Subcutaneous abdominal adipose tissue (tissue), 5 donors: Measurements from ENCODE around the gene PAX1.
A peak's percentile ranks its signal among the peaks of the same experiment; 100 is the strongest.

Experiments used
- H3K27ac ChIP-seq: one replicate; pipeline ENCODE4 v1.7.0; 2013; ENCODE audit warnings: low read depth, mild to moderate bottlenecking, inconsistent platforms, low read length, moderate library complexity
- H3K27me3 ChIP-seq, 5 donors: one replicate each; pipeline ENCODE4 v1.7.0; 2013; ENCODE audit warnings: low read length in 5 of 5, inconsistent platforms in 1 of 5; ENCODE audit not compliant: control insufficient read depth in 5 of 5, insufficient read depth in 4 of 5
- H3K36me3 ChIP-seq, 5 donors: one replicate each; pipeline ENCODE4 v1.7.0; 2013; ENCODE audit warnings: low read length in 5 of 5; ENCODE audit not compliant: control insufficient read depth in 5 of 5, insufficient read depth in 5 of 5
- H3K4me1 ChIP-seq, 5 donors: one replicate each; pipeline ENCODE4 v1.7.0; 2013; ENCODE audit warnings: low read length in 5 of 5, mild to moderate bottlenecking in 3 of 5, moderate library complexity in 1 of 5; ENCODE audit not compliant: control insufficient read depth in 5 of 5, insufficient read depth in 5 of 5
- H3K4me3 ChIP-seq, 5 donors: one replicate each; pipeline ENCODE4 v1.7.0; 2013; ENCODE audit warnings: low read length in 5 of 5, low read depth in 1 of 5
- H3K9ac ChIP-seq, 5 donors: one replicate each; pipeline ENCODE4 v1.7.0; 2013; ENCODE audit warnings: low read length in 5 of 5, mild to moderate bottlenecking in 4 of 5, moderate library complexity in 3 of 5
- H3K9me3 ChIP-seq, 5 donors: one replicate each; pipeline ENCODE4 v1.7.0; 2013; ENCODE audit warnings: low read length in 5 of 5; ENCODE audit not compliant: control insufficient read depth in 5 of 5
- donor health status: healthy.
- donor health status: healthy.
- donor health status: healthy.
- donor health status: healthy.
- donor health status: healthy.

Gene PAX1

DNA sequence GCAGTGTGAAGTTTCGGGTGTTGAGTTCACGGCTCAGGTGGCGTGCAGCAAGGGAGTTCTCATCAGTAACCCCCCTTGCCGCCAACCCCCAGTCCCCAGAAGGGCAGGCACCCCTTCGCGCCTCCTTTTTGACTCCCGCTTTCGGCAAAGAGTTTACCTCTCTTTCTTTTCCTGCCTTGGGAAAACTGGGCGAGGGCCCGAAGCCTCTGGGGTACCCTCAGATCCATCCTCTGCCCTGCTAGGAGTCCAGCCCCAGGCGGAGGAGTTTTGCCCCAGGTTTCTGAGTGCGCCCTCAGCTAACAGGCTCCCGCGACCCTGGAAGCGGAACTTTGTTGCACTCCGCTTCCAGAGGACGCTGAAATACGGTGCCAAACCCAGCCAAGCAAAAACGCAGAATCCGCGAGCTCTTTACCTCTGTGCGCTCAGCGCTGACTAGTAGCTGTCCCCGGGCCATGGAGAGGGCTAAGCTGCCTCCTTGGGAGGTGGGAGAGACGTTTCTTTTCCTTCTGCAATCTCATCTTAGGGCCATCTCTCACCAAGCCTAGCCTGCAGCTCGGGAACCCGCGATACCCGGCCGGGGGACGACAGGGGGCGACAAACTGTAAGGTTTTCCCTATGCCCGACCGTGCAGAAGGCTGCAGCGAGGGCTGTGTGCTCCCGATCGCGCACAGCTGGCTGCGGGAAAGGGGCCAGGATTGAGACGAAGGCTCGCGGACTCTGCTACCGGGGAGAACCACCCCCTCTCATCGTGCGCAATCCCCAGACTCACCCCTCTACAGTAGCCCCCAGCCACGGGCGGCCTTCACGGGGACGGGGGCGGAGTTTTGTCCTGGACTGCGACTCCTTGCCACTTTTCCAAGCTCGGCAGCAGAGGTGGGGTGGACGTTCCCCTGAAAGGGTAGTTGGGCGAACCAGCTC, 2.7 kb upstream of the PAX1 start:
- H3K36me3 ChIP-seq, result no peaks in the 10 kb centered on the region
- peaks cover 0 to 22% (median 17%) of the 10 kb centered on the region in 5 donors for H3K4me1 ChIP-seq
- peak overlapping the region; percentile 36 to 56 (median 45) for H3K4me3 ChIP-seq
- H3K9ac ChIP-seq, result no peak overlapping the region
- H3K27me3 ChIP-seq, result peaks cover 59 to 84% (median 79%) of the 10 kb centered on the region in 5 donors
- no peak overlapping the region for H3K27ac ChIP-seq
- H3K9me3 ChIP-seq, result no peaks in the 10 kb centered on the region

- no peaks in the 10 kb centered on the region for H3K9me3 ChIP-seq
- H3K4me3 ChIP-seq, result no peak overlapping the region
- H3K9ac ChIP-seq, result no peak overlapping the region
- H3K27me3 ChIP-seq, result peaks cover 59 to 83% (median 82%) of the 10 kb centered on the region in 5 donors
- H3K4me1 ChIP-seq, result peaks cover 0 to 22% (median 17%) of the 10 kb centered on the region in 5 donors
- H3K36me3 ChIP-seq, result no peaks in the 10 kb centered on the region
- H3K27ac ChIP-seq, result no peak overlapping the region
Measured at GRCh38 chr20:21703717-21704407, 1.6 kb upstream of the PAX1 start.

DNA sequence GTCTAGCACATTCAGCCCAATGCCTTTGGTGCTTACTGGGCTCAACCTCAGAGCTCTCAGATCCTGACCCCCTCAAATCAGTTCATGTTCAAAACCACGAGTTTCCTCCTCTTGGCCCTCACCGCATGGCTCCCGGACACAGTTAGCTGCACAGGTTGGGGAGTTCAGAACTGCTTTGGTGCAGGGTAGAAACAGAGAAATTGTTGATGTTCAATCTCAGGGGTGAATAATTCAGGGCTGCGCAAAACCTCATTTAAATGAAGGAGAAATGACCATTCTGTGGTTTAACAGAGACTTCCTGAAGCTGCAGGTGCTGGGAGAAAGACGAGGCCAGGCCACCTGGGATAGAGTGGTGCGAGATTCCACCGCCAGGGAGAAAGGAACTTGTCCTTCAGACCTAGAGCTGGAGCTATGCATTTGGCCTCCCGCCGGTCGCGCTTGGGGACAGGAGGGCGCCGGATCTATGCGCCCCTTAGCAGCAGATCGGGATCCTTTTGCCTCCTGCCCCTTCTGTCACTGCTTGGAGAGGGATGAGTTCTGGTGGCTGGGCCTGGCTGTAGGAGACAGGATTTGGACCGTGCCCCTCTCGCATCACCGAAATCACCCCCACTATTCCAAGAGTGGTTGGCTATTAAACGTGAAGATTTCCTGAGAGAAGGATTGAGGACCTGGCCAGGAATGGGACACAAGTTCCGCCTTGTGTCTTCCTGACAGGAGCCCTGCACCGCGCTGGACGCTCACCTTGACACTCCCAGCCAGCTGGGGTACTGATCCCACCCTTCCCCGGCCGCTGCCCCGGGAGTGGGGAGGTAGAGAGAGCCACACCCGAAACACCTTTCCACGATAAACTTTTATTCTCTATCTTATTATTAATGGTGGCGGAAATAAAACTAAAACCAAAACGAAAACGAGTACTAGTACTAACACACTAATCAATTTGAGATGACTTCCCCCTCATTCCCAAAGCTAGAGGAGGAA, 767 bp upstream of the PAX1 start:
- Histone ChIP-seq H3K27ac (no peak overlapping the region), H3K9ac (no peak overlapping the region), H3K27me3 (peaks cover 62 to 87% (median 83%) of the 10 kb centered on the region in 5 donors), H3K4me1 (peaks cover 0 to 22% (median 17%) of the 10 kb centered on the region in 5 donors), H3K9me3 (no peaks in the 10 kb centered on the region), H3K36me3 (no peaks in the 10 kb centered on the region), H3K4me3 (no peak overlapping the region)

DNA sequence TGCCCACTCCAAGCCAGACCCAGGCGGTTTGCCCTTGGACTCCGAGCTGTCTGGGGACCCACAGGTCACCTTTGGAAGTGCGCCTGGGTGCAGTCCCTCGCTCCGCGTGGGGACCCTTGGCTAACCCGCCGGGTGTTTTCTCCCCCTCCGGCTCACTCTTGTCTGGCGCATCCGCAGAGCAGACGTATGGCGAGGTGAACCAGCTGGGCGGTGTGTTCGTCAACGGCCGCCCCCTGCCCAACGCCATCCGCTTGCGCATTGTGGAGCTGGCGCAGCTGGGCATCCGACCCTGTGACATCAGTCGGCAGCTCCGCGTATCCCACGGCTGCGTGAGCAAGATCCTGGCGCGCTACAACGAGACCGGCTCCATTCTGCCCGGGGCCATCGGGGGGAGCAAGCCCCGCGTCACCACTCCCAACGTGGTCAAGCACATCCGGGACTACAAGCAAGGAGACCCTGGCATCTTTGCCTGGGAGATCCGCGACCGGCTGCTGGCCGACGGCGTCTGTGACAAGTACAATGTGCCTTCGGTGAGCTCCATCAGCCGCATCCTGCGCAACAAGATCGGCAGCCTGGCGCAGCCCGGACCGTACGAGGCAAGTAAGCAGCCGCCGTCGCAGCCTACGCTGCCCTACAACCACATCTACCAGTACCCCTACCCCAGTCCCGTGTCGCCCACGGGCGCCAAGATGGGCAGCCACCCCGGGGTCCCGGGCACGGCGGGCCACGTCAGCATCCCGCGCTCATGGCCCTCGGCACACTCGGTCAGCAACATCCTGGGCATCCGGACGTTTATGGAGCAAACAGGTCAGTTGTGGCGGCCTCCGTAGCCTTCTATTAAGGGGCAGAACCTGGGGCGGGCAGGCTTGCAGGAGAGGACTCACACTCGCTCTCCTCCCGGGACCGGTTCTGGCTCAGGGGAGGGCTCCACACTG, 1.1 kb downstream of the PAX1 start:
- Histone ChIP-seq H3K36me3 (no peaks in the 10 kb centered on the region), H3K4me1 (peaks cover 0 to 22% (median 16%) of the 10 kb centered on the region in 5 donors), H3K27ac (no peak overlapping the region), H3K9ac (no peak overlapping the region), H3K27me3 (peaks cover 60 to 77% (median 72%) of the 10 kb centered on the region in 5 donors), H3K4me3 (peak overlapping the region in 3 of 5 donors; percentile 24 to 50 (median 27)), H3K9me3 (no peaks in the 10 kb centered on the region)

DNA sequence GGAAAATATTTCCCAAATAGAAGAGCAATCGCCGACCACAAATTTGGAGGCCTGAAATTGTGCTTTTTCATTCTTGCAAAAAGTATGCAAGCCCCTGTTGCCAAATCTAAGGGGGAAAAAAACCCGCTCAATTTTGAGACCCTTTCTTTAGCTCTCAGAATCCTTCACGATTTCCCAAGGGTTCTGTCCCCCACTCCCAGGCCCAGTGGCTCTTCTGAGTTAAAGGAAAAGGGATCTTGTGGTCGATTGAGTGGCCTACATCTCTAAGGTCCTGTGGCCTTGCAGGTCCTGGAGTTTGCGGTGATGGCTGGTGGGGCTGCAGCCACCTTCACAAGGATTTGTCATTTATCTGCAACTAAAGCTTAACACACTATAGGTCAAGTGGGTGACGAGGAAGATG, 1.8 kb downstream of the PAX1 start:
- Histone ChIP-seq H3K4me3 (no peak overlapping the region), H3K27ac (no peak overlapping the region), H3K27me3 (peaks cover 54 to 72% (median 68%) of the 10 kb centered on the region in 5 donors), H3K9ac (no peak overlapping the region), H3K4me1 (peaks cover 0 to 22% (median 16%) of the 10 kb centered on the region in 5 donors), H3K36me3 (no peaks in the 10 kb centered on the region), H3K9me3 (no peaks in the 10 kb centered on the region)

- Histone ChIP-seq H3K27ac (no peak overlapping the region), H3K9ac (no peak overlapping the region), H3K36me3 (no peaks in the 10 kb centered on the region), H3K4me1 (peaks cover 0 to 16% (median 10%) of the 10 kb centered on the region in 5 donors), H3K4me3 (no peak overlapping the region), H3K9me3 (no peaks in the 10 kb centered on the region), H3K27me3 (peaks cover 47 to 73% (median 69%) of the 10 kb centered on the region in 5 donors)
Measured at GRCh38 chr20:21707999-21708737, 2.7 kb downstream of the PAX1 start.

DNA sequence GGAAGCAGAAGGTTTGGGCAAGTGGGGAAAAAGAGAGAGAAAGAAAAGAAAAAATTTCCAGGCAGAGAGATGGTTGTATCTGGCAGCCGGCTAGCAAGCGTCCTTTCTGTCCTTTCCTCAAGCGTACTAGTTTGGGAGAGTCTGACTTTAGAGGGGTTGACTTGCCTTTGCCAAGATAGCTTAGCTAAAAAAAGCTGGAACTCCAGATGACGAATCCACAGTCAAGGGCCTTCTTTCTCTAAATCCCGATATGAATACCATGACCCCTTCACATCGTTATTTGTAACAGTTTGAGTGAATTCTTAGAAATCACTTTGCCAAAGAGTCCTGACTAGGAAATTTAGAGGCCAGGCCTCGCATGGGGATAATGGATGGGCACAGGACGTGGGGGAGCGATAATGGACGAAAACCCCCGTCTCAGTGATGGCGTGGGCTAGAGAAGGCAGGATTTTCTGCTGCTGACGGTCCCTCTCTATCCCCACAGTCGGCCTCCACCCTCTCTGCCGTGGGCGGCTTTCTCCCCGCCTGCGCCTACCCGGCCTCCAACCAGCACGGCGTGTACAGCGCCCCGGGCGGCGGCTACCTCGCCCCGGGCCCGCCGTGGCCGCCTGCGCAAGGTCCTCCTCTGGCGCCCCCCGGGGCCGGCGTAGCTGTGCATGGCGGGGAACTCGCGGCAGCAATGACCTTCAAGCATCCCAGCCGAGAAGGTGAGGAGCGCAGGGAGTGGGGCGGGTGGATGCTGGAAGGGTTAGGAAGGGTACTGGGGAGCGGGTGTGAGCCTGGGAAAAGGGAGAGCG, 3.5 kb downstream of the PAX1 start:
- H3K9ac ChIP-seq, result no peak overlapping the region
- no peaks in the 10 kb centered on the region for H3K9me3 ChIP-seq
- no peak overlapping the region for H3K4me3 ChIP-seq
- H3K27ac ChIP-seq, result no peak overlapping the region
- peaks cover 46 to 72% (median 68%) of the 10 kb centered on the region in 5 donors for H3K27me3 ChIP-seq
- peaks cover 0 to 12% (median 6%) of the 10 kb centered on the region in 5 donors for H3K4me1 ChIP-seq
- H3K36me3 ChIP-seq, result no peaks in the 10 kb centered on the region

DNA sequence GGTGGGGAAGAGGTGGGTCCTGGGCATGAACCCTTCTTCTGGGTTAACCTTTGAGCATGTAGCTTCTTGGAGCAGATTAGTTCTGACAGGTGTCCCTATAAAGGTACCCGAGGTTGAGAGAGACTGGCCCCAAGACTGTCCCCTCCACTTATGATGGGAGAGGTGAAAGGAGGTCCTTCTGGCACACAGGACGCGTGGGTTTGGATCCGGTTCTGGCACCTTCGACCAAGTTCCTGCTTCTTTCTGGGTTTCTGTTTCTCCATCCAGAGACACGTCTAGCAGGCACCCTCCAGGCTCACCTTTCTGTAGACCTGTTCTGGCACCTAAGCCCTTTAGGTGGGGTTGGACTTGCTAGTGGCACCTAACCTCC, 4.1 kb downstream of the PAX1 start:
- H3K36me3 ChIP-seq, result no peaks in the 10 kb centered on the region
- no peaks in the 10 kb centered on the region for H3K9me3 ChIP-seq
- peaks cover 0 to 12% (median 6%) of the 10 kb centered on the region in 5 donors for H3K4me1 ChIP-seq
- H3K9ac ChIP-seq, result no peak overlapping the region
- H3K27me3 ChIP-seq, result peaks cover 47 to 71% (median 68%) of the 10 kb centered on the region in 5 donors
- H3K4me3 ChIP-seq, result no peak overlapping the region
- no peak overlapping the region for H3K27ac ChIP-seq
